HepG2 (cell line): ENCODE results near the gene SEC63.

Source experiments
- GTF2F1 ChIP-seq: fragments of 150-350 bp; IDR thresholded peaks from 2 replicates; pipeline ENCODE4 v1.6.1; 2014; ENCODE audit warnings: low read length
- POLR2A ChIP-seq, 2 experiments: IDR thresholded peaks; 2 replicates each; pipeline ENCODE4 v1.6.1; 2011; ENCODE audit warnings: low read depth in 2 of 2, low read length in 2 of 2, mild to moderate bottlenecking in 1 of 2, moderate library complexity in 1 of 2; ENCODE audit not compliant: insufficient read depth in 1 of 2
- POLR2AphosphoS5 ChIP-seq: IDR thresholded peaks from 2 replicates; pipeline ENCODE4 v1.6.1; 2012; ENCODE audit warnings: low read depth, low read length
- RFX5 ChIP-seq: IDR thresholded peaks from 2 replicates; pipeline ENCODE4 v1.6.1; 2011; ENCODE audit warnings: low read depth, low read length, improper control_type of control experiment
- ZNF792 ChIP-seq: IDR thresholded peaks from 2 replicates; pipeline ENCODE4 v1.6.1; 2016

DNA sequence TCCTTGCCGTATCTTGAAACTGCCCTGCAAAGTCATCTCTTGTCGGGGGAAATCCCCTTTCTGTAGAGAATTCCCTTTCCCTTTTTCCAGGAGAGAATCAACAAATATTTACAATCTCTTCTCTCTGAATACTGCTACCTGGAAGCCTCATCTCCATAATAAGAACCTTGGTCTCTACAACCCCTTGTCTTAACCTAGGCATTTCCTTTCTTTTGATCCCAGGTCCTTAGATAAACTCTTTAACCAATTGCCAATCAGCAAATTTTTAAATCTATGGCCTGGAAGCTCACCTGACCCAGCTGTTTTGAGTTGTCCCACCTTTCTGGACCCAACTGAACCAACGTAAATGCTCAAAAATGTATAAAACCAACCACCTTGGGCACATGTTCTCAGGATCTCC, 30.6 kb upstream of the SEC63 start:
- TF ChIP-seq ZNF792 (CRISPR knock-in tag), result no peak
- TF ChIP-seq POLR2A (IDR thresholded peaks at IDR 0.05; ENCODE audit: insufficient read depth in 1 of 2, low read depth in 2 of 2, low read length in 2 of 2), result no peak
- no peak for TF ChIP-seq POLR2AphosphoS5
- no peak for TF ChIP-seq RFX5
- no peak for TF ChIP-seq GTF2F1
